GM18519 (cell line): ENCODE measurements around the gene MSANTD4.
"Not testable (repeated sequence)": the region's sequence is repeated elsewhere in the genome, so short reads cannot be mapped to it uniquely, and the experiment has no call there.

Experiments used
- ATAC-seq: cut with Tn5 transposase; IDR thresholded peaks from one replicate; pipeline ENCODE4 v1.9.1; 2021; ENCODE audit warnings: mild to moderate bottlenecking, moderate library complexity; ENCODE audit not compliant: unreplicated experiment, low FRiP score

The MSANTD4 gene

DNA sequence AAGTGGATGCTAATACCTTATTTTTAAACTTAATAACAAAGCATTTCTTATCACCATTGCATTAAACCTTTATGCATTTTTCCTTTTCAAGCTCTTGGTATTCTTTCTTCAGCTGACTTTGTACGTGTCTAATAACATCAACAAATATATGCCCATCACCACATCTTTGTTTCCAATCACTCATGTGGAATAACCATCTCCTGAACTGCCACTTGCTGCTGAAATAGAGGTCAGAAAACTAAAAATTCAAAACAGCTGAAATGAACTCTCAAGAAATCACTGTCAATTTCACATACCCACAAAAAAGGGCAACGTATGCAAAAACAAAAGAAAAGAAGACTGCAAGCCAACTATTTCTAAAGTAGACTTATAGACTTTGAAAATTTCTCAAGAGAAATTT is 7.4 kb downstream of the MSANTD4 start:
- ATAC-seq = no peak

DNA sequence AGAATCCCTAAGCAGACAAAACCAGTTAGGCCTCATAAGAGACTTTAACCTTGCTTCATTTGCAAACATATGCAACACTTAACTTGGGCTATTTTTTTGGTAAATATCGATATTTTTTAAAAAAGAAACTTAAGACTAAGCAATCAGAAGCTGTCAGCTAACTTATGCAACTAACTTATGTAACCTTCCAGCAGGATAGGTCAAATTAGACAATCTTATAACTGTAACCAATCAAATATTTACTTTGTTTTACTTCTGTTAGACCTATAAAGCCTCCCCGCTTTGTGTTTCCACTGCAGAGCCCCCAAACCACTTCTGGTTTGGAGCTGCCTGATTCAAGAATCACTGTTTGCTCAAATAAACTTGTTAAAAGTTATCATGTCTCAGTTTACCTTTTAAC is 8.0 kb downstream of the MSANTD4 start:
- ATAC-seq = no peak

DNA sequence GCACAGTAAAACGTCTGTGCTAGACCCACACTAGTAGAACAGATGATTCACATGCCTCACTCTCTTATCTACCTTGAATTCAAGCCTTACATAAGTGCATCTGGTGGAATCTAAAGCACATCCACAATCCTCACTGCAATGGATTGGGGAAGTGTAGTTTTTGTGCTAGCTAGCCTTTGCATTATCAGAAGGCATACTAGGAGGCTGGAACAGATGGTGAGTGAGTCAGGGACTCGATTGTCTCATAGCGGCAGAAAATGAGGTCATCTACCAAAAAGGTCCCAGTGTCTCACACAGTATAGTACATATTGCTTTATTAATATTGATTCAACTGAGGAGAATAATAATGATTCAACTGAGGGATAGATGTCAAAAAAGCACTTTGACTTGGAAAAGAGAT is 9.3 kb downstream of the MSANTD4 start:
- no peak for ATAC-seq

DNA sequence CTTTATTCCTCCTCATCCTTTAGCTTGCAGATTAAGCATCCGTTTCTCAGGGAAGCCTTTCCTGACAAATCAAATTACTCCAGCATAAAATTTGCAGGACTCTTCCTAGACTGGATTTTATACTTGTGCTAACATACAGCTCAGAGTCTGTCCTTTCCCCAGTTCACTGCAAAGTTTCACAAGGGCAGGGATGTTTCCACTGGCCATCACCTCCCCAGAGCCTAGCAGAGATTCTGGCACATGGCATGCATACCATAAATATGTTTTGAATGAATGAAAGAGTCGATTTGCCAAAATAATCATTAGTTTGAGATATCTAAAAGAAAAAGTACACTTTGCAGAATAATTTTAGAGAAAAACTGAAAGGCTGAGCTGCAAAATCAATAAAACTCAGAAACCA is 10.6 kb downstream of the MSANTD4 start:
- no peak for ATAC-seq

DNA sequence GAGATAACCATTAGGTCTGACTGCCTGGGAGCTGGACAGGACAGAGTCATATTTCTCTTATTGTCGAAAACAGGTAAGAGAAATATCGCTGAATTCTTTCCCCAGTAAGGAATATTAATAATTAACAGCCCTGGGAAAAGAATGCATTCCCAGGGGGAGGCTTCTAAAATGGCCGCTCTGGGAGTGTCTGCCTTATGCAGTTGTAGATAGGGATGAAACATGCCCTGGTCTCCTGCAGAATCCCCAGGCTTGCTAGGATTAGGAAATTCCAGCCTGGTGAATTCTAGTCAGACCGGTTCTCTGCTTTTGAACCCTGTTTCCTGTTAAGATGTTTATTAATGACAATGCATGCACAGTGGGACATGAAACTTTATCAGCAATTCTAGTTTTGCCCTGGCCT is 18.9 kb downstream of the MSANTD4 start:
- not testable (repeated sequence) for ATAC-seq

DNA sequence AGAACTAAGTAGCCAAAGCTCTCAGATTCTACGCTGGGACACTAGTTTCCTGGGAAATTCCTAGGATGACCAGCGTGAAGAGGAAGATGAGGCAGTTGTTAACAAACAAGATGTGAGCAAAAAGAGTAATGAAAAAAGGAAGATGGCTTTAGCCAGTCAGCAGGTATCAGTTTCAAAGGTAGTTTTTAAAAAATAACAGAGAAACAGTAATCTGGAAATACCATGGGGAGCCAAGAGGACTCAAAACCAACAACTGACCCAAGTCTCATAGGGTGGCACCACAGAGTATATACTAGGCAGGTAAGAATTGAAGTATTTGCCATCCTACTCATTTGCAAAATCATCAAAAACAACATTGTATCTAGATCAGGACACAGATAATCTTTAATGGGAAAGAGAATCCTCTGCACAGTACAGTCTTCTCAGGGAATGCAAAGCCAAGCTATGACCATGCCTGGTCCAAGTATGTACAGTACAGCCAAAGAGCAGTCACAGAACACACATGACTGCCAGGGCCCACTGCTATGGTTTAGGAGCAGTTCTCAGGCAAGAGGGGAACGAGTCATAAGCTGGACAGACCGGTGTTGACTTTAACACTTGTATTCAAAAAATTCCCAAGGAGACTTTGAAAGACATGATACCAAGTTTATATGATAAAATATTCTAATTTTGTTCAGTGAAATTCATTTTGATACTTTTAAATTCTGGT is 20.6 kb downstream of the MSANTD4 start:
- ATAC-seq = no peak

DNA sequence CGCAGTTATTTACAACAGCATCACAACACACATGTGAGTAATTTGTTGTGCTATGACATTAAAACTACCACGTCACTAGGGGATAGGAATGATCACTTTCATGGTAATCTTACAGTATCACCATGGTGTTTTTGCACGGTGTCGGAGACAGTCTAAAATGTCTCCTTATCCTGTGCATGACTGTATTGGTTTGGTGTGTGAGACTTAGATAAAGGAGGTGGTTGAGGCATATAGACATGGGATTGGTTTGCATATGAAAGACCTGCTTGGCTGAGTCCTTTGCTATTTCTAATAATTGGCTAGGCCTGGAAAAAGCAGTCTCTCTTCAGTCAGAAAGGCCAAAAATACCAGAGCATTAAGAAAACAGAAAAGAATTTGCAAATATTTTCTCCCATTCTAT is 30.2 kb downstream of the MSANTD4 start:
- no peak for ATAC-seq

DNA sequence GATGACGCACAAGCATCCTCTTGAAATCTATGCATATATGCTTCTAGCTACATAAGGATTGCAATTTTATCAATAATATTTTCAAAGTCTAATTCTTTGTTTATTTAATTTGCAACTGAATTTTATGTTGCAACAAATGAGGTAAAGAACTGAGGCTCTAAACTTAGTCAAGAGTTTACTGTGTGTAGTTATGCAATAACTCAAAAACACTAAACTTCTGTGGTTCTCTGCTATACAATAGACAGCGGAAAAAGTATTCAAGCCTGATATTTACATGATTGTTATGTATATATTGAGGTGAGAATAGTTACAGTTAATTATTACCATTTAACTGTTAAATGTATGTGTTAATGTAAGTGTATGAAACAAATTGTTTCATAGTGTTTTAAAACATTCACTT is 32.9 kb downstream of the MSANTD4 start:
- ATAC-seq = no peak

DNA sequence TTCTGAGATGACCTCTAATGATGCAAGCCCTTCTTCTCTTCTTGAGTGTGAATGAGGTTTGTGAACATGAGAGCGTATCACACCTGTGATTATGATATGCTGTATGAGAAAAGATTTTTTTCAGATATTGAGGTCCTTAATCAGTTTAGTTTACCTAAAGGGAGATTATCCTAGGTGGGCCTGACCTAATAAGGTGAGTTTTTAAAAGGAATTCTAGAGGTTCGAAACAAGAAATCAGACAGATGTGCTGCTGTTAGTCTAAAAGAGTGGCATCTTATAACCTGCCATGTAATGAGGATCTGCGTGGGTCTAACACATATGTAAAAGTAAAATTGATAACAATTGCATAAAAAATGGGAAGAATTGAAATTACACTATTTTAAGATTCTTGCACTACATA is 33.8 kb downstream of the MSANTD4 start:
- no peak for ATAC-seq

DNA sequence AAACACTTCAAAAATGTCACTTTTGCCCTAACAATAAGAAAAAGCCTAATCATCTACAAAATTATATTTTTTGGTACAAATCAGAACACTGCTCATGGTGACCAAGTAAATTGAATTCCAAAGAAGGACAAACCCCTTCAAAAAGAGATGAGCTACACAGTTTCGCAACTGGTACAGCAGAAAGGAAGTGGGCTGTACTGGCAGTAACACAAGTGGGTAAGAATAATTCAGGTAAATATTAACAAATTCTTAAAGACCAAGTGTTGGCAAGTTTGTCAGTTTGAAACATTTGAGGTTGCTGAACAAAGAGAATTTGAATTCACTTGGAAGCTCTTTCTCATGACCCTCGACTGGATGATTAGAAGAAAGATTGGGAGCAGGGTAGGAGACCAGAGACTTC is 35.5 kb downstream of the MSANTD4 start:
- no peak for ATAC-seq

DNA sequence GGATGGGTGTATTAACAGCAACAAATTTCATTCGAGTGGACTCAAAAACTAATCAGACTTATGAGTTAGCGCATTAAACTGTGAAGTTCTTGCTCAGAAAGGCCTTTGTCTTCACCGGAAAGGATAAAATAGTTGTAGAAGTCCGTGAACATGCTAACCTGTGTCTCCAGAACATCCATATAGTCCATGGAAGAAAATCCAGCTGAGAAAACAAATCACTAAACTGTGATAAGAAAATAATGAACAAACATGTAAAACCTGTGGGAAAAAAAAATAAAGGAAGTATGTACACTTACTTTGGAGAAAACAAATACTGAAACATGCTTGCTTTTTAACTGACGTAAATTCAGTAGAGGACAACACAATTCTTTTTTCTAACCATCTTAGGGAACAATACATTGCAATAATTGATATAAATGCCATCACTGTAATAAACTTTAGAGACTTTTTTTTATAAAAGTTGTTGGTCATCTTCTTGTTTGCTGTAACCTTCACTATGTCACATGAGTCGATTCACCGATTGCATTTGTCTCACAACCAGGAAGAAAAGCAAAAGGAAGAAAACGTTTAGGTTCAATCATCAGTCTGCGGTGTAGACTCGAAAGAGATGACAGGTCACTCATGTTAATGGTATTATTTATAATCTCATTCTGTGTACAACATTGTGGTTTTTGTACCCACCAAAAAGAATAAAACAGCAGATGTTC is 41.9 kb downstream of the MSANTD4 start:
- ATAC-seq = no peak

DNA sequence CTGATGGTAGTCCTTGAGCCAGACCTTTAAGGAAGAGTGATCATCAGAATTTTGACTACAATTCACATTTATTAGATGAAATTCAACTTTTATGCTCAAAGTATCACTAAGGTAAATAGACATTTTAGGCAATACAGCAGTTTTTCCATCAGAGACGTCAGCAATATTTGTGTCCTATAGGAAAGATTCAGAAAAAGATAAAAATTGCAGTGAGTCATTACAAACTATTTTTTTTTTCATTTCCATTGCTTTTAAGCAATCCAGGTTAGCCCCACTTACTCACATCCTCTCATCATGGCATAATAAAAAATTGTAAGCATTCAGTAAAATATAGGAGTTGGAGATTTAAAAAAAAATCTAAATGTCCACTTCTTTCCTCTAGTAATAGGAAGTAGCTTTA is 46.9 kb downstream of the MSANTD4 start:
- no peak for ATAC-seq

DNA sequence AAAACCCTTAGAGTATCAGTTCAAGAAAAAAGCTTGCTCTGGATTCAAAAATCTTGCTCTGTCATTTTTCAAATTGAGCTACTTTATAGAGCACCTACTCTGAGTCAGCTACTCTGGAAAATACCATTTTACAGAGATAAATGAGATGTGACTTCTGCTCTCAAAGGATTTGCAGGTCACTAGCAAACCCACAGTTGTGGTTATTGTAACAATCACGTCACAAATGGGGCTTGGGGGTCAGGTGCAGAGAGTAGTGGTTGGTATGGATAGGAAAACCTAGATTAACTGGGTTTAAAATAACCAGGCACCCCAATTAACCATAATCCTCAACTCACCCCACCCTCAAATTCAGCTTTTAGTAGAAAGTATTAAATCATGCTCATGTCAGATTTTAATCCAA is 52.3 kb downstream of the MSANTD4 start:
- ATAC-seq = no peak

DNA sequence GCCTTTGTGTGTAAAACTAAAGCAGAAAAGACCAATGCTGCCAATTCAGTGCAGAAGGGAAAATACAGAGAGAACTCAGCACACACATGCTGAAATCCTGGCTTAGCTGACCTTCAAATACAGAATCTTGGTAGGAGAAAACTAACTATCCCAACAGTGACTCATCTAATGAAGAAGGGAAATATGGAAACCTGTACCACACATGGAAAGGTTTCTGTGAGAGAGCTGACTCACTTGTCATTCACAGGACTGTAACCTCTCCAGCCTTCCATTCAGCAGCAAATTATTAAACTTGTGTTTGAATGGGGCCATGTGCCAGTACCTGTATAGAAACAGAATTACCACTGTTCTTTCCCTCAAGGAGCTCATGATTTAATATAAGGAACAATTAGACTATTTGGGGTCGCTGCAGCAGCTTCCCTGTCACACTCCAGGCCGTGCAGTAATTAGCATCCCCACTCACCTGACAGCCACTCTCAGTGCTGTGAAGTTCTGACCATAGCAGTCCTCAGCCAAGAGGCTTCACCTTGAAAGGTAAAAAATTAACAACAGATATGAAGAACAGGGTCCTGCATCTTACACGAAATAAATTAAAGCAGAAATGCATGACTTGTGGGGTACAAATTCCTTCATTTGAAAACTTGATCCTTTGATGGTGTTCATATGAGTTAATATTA is 53.9 kb downstream of the MSANTD4 start:
- no peak for ATAC-seq

DNA sequence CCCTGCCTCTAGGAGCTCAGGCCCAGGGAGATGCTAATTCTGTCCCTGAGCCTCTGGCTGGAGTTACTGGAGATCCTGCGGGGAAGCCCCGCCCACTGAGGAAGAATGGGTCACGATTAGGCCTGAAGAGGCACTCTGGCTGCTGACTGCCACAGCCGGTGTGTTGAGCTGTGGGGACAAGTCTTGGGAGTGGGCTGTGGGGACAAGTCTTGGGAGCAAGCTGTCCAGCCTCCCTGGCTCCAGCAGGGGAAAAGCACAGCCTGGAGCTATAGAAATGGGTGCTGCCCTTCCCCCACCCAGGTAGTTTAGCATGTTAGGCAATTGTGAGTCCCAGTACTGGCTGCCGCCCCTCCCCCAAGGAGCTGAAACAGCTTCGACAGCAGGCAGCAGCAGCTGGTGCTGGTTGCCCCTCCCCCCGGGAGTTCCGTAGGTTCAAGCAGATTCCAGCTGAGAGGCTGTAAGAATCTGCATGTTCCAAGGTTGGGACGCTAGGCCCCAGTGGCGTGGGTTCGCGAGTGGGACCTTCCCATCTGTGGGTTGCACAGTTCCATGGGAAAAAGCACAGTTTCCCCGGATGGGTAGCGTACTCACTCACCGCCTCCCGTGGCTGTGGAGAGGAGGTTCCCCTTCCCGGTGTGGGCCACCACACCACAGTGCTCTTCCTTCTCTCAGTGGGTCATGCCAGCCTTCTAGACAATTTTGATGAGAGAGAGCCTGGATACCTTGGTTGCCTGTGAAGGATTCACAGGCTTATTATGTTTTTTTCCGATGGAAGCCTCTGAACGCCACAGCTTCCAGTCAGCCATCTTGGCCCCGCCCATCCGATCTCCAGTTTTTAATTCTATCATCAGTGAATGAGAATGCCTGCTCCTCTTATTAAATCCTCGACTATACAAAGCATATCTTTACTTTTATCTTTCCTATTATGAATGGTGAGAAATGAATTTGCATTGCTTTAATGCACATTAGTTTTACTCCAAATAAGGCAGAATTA is 61.5 kb downstream of the MSANTD4 start:
- ATAC-seq = no peak
